Endothelial cell of umbilical vein (primary cell): ENCODE measurements around the gene KCND1. TPM values are rescaled to one million over a fixed set of nuclear protein-coding genes. Genes with fewer than 3 reads are reported as not detected.

Experiments
- BruUV-seq: library from RNA; stranded (reverse); fragments of 400-500 nt; replicated peaks from 2 replicates; lab custom pipeline; 2021; lab: Mats Ljungman, UMichigan
- CTCF ChIA-PET: fragments of 300-600, 350-600 bp; sonication (Branson Sonifier 250); formaldehyde crosslinking; loops from one replicate; lab custom pipeline; 2021; ENCODE audit warnings: antibody characterized with exemption, inconsistent platforms; lab: Charles Lee
- POLR2A ChIA-PET: fragments of 300-600, 350-600 bp; sonication (Branson Sonifier 250); formaldehyde crosslinking; loops from one replicate; lab custom pipeline; 2021; ENCODE audit warnings: antibody characterized with exemption, inconsistent platforms; lab: Charles Lee
- DNase-seq: peaks from one replicate; pipeline ENCODE4 v3.0.0-alpha.2; 2011; ENCODE audit warnings: low read depth, low spot score
- FAIRE-seq: peaks from 2 replicates; lab custom pipeline; 2011; peaks lifted over from hg19 to GRCh38; lab: Jason Lieb, UNC
- H2AFZ ChIP-seq: 2 replicates; pipeline ENCODE4 v1.6.0; 2012; ENCODE audit warnings: low read depth, low read length, control low read depth, inconsistent platforms
- H3K27ac ChIP-seq: 2 replicates; pipeline ENCODE4 v1.5.1; 2011; ENCODE audit warnings: low read depth, mild to moderate bottlenecking, control low read depth, low read length, moderate library complexity; ENCODE audit not compliant: insufficient read depth
- H3K27me3 ChIP-seq, 2 experiments: 2 replicates each; pipeline versions ENCODE4 v1.6.0 to v1.6.1; 2011; ENCODE audit warnings: low read length in 2 of 2, mixed read lengths in 1 of 2; ENCODE audit not compliant: control insufficient read depth in 2 of 2, insufficient read depth in 2 of 2
- H3K36me3 ChIP-seq, 2 experiments: 2 replicates in 1 of 2; 3 replicates in 1 of 2; pipeline ENCODE4 v1.5.1; 2011; ENCODE audit warnings: low read length in 2 of 2, mild to moderate bottlenecking in 1 of 2, moderate library complexity in 1 of 2; ENCODE audit not compliant: control insufficient read depth in 2 of 2, insufficient read depth in 2 of 2; ENCODE audit errors: extremely low read depth in 1 of 2
- H3K4me1 ChIP-seq: 3 replicates; pipeline ENCODE4 v1.5.1; 2011; ENCODE audit warnings: mild to moderate bottlenecking, low read length; ENCODE audit not compliant: control insufficient read depth, insufficient read depth; ENCODE audit errors: extremely low read depth
- H3K4me2 ChIP-seq: 2 replicates; pipeline ENCODE4 v1.6.1; 2011; ENCODE audit warnings: low read length, control low read depth, mixed read lengths; ENCODE audit not compliant: insufficient read depth
- H3K4me3 ChIP-seq, 3 experiments: fragments of 200-600 bp in 1 of 3; sonication (generic), shearing (Covaris generic) in 1 of 3; replicated peaks in 1 of 3; 2 replicates each; pipeline ENCODE4 v1.5.1; 2011 to 2016; ENCODE audit warnings: control low read depth in 3 of 3, low read length in 3 of 3, mild to moderate bottlenecking in 2 of 3, inconsistent platforms in 1 of 3, low read depth in 1 of 3, moderate library complexity in 1 of 3; ENCODE audit not compliant: insufficient read depth in 1 of 3
- H3K79me2 ChIP-seq: 2 replicates; pipeline ENCODE4 v1.6.0; 2012; ENCODE audit warnings: low read length, inconsistent platforms; ENCODE audit not compliant: control insufficient read depth, insufficient read depth
- H3K9ac ChIP-seq: replicated peaks from 2 replicates; pipeline ENCODE3; 2011; ENCODE audit warnings: low read length, control low read depth; ENCODE audit not compliant: insufficient read depth; ENCODE audit errors: extremely low read depth
- H3K9me1 ChIP-seq: replicated peaks from 3 replicates; pipeline ENCODE4 v1.6.0; 2011; ENCODE audit warnings: mild to moderate bottlenecking, low read length; ENCODE audit not compliant: control insufficient read depth, insufficient read depth; ENCODE audit errors: extremely low read depth
- H3K9me3 ChIP-seq: replicated peaks from 2 replicates; pipeline ENCODE4 v1.5.1; 2012; ENCODE audit warnings: low read length, inconsistent platforms; ENCODE audit not compliant: control insufficient read depth, insufficient read depth
- H4K20me1 ChIP-seq: replicated peaks from 2 replicates; pipeline ENCODE3; 2011; ENCODE audit warnings: mild to moderate bottlenecking, low read length; ENCODE audit not compliant: control insufficient read depth, insufficient read depth; ENCODE audit errors: extremely low read depth
- EZH2 ChIP-seq: IDR thresholded peaks from 2 replicates; pipeline ENCODE4 v1.6.1; 2012; ENCODE audit warnings: borderline replicate concordance, low read depth, mild to moderate bottlenecking, moderate library complexity, low read length, inconsistent platforms; ENCODE audit not compliant: severe bottlenecking
- FOS ChIP-seq: IDR thresholded peaks from 2 replicates; pipeline ENCODE4 v1.6.1; 2011; ENCODE audit warnings: mild to moderate bottlenecking, low read length, moderate library complexity, borderline replicate concordance; ENCODE audit not compliant: insufficient read depth
- GATA2 ChIP-seq: IDR thresholded peaks from 2 replicates; pipeline ENCODE4 v1.7.0; 2011; ENCODE audit warnings: low read depth, mild to moderate bottlenecking, moderate library complexity, mixed read lengths, low read length; ENCODE audit not compliant: insufficient read length, insufficient read depth
- JUN ChIP-seq: IDR thresholded peaks from 2 replicates; pipeline ENCODE4 v1.6.1; 2011; ENCODE audit warnings: borderline replicate concordance, low read depth; ENCODE audit not compliant: insufficient read length, insufficient read depth
- MYC ChIP-seq: IDR thresholded peaks from one replicate; pipeline ENCODE4 v1.6.1; 2011; ENCODE audit warnings: mild to moderate bottlenecking, low read depth, low read length
- POLR2A ChIP-seq: IDR thresholded peaks from 2 replicates; pipeline ENCODE4 v1.6.1; 2012; ENCODE audit warnings: low read depth, mild to moderate bottlenecking, control low read depth, low read length
- POLR2AphosphoS5 ChIP-seq: IDR thresholded peaks from 2 replicates; pipeline ENCODE4 v1.6.1; 2012; ENCODE audit warnings: low read depth, mild to moderate bottlenecking, control low read depth, low read length, moderate library complexity; ENCODE audit not compliant: insufficient read depth
- dilution Hi-C: fragments of 300-500 bp; cut with MboI; formaldehyde crosslinking; loops from one replicate; pipeline ENCODE4 v1.15.0; 2019; ENCODE audit warnings: low sequenced_read_pairs; ENCODE audit not compliant: extremely low pct_ligation_motif_present
- intact Hi-C: fragments of 100-400 bp; cut with micrococcal nuclease; formaldehyde crosslinking; loops from one replicate; pipeline ENCODE4 v1.10.0; 2022
- polyA plus RNA-seq, 4 experiments: library from polyadenylated mRNA; depleted of rRNA in 3 of 4; stranded (reverse) in 3 of 4; unstranded in 1 of 4; fragments of >200 nt; gene quantifications; 2 replicates each; pipeline versions ENCODE4 v1.2.1 to v1.2.3, GENCODE V29; 2011 to 2012; ENCODE audit warnings: missing spikeins in 1 of 4
- total RNA-seq: library from RNA; stranded (reverse); gene quantifications from 2 replicates; pipeline ENCODE4 v1.2.3, GENCODE V29; 2021
- TF ChIP-seq, protein P1 (sequence below): IDR thresholded peaks from 2 replicates; pipeline ENCODE4 v1.6.1; 2011; ENCODE audit not compliant: insufficient read depth, insufficient read length
- TF ChIP-seq, protein P2 (sequence below), 2 donors: IDR thresholded peaks; 1 replicate in 1 of 2; 2 replicates in 1 of 2; pipeline ENCODE4 v1.5.1; 2011; ENCODE audit warnings: low read length in 2 of 2, mild to moderate bottlenecking in 2 of 2, moderate library complexity in 2 of 2, control low read depth in 1 of 2, inconsistent platforms in 1 of 2, low read depth in 1 of 2; ENCODE audit not compliant: insufficient read depth in 1 of 2; ENCODE audit errors: extremely low read depth in 1 of 2

Gene KCND1
- total and polyA plus RNA-seq, 2 donors (not counting 3 experiments of a cell fraction or from before 2014, with no cell fraction given) = 0.54 to 1.3 TPM

DNA sequence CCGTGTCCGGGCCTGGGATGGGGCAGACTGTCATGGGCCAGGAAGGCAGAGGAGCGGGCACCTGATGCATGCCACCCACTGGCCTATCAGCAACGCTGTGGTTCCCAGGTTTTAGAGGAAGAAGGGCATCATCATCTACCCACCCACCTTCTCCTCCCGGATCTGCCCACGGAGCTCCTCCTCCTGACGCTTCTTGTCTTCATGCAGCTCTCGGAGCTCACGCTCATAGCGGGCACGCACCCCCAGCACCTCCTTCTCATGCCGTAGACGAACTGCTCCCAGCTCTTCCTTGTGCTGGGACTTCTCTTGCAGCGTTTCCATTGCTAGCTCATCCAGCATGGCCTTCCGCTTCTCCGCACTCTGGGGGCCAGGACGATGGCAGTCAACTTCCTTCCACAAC, 11.4 kb upstream of the KCND1 start:
- Histone ChIP-seq H3K27me3 (no peaks in the 10 kb centered on the region), H3K27ac (no peak overlapping the region), H3K4me3 (no peak overlapping the region), H3K9ac (no peak overlapping the region), H3K4me2 (no peak overlapping the region), H4K20me1 (no peaks in the 10 kb centered on the region), H3K79me2 (no peaks in the 10 kb centered on the region), H3K4me1 (no peaks in the 10 kb centered on the region), H3K9me1 (no peaks in the 10 kb centered on the region), H2AFZ (no peak overlapping the region), H3K9me3 (no peaks in the 10 kb centered on the region), H3K36me3 (peaks cover 4 to 31% of the 10 kb centered on the region in 2 experiments)
- DNase-seq (no peak), FAIRE-seq (no peak)
- intact Hi-C loops (no loop called here), dilution Hi-C loops (no loop called here)
- TF ChIP-seq FOS (no peak), GATA2 (no peak), JUN (no peak), EZH2 (no peak), MYC (no peak), POLR2AphosphoS5 (no peak), POLR2A (no peak)
- TF ChIP-seq, protein P1, sequence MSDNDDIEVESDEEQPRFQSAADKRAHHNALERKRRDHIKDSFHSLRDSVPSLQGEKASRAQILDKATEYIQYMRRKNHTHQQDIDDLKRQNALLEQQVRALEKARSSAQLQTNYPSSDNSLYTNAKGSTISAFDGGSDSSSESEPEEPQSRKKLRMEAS = no peak
- TF ChIP-seq, protein P2, sequence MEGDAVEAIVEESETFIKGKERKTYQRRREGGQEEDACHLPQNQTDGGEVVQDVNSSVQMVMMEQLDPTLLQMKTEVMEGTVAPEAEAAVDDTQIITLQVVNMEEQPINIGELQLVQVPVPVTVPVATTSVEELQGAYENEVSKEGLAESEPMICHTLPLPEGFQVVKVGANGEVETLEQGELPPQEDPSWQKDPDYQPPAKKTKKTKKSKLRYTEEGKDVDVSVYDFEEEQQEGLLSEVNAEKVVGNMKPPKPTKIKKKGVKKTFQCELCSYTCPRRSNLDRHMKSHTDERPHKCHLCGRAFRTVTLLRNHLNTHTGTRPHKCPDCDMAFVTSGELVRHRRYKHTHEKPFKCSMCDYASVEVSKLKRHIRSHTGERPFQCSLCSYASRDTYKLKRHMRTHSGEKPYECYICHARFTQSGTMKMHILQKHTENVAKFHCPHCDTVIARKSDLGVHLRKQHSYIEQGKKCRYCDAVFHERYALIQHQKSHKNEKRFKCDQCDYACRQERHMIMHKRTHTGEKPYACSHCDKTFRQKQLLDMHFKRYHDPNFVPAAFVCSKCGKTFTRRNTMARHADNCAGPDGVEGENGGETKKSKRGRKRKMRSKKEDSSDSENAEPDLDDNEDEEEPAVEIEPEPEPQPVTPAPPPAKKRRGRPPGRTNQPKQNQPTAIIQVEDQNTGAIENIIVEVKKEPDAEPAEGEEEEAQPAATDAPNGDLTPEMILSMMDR (IDR thresholded peaks at IDR 0.05; ENCODE audit: extremely low read depth in 1 of 2, insufficient read depth in 1 of 2, low read depth in 1 of 2, low read length in 2 of 2) = no peak
- BruUV-seq = no TSS peak
- ChIA-PET CTCF (no interaction called here), POLR2A (no interaction called here)
